BE2C (cell line): ENCODE measurements around the gene FAM234A.
"Not testable (repeated sequence)": the region's sequence is repeated elsewhere in the genome, so short reads cannot be mapped to it uniquely, and the experiment has no call there.

Experiments
- DNase-seq: peaks from one replicate; pipeline ENCODE4 v3.0.0-alpha.2; 2020
- H3K27me3 ChIP-seq: fragments of 250-450 bp; sonication (Bioruptor Pico); 2 replicates; pipeline ENCODE4 v1.5.1; 2020; ENCODE audit warnings: mild to moderate bottlenecking
- H3K36me3 ChIP-seq: fragments of 250-450 bp; sonication (Bioruptor Pico); 2 replicates; pipeline ENCODE4 v1.5.1; 2020; ENCODE audit warnings: mild to moderate bottlenecking
- H3K4me1 ChIP-seq: fragments of 250-450 bp; sonication (Bioruptor Pico); 2 replicates; pipeline ENCODE4 v1.5.1; 2020
- H3K4me3 ChIP-seq: 2 replicates; pipeline ENCODE4 v1.5.1; 2011; ENCODE audit warnings: low read depth, low read length
- H3K9me3 ChIP-seq: fragments of 250-450 bp; sonication (Bioruptor Pico); 2 replicates; pipeline ENCODE4 v1.5.1; 2020
- CTCF ChIP-seq: IDR thresholded peaks from 2 replicates; pipeline ENCODE4 v1.5.1; 2012; ENCODE audit warnings: mild to moderate bottlenecking, low read depth, low read length

Gene FAM234A

GRCh38 chr16:253833-254232, 19.2 kb downstream of the FAM234A start:
- Histone ChIP-seq H3K27me3 (no peaks in the 10 kb centered on the region), H3K4me1 (peaks cover 8% of the 10 kb centered on the region), H3K9me3 (no peaks in the 10 kb centered on the region), H3K36me3 (peaks cover 7% of the 10 kb centered on the region), H3K4me3 (no peak overlapping the region)
- DNase-seq: no peak
- TF ChIP-seq CTCF: no peak

- no peak for TF ChIP-seq CTCF
- no peak overlapping the region for H3K4me3 ChIP-seq
- DNase-seq: no peak
- peaks cover 7% of the 10 kb centered on the region for H3K36me3 ChIP-seq
- peaks cover 8% of the 10 kb centered on the region for H3K4me1 ChIP-seq
- no peaks in the 10 kb centered on the region for H3K9me3 ChIP-seq
- H3K27me3 ChIP-seq: no peaks in the 10 kb centered on the region
Observed at GRCh38 chr16:254461-254860, 19.8 kb downstream of the FAM234A start.

- TF ChIP-seq CTCF: no peak
- H3K4me3 ChIP-seq: no peak overlapping the region
Observed at GRCh38 chr16:255183-255582, 20.6 kb downstream of the FAM234A start.

GRCh38 chr16:258091-258490, 23.5 kb downstream of the FAM234A start:
- H3K9me3 ChIP-seq, H3K4me1 ChIP-seq, DNase-seq, H3K27me3 ChIP-seq, H3K4me3 ChIP-seq: not testable (repeated sequence)
- H3K36me3 ChIP-seq: peaks cover 12% of the 10 kb centered on the region

More at GRCh38 chr16:255183-255582, 20.6 kb downstream of the FAM234A start:
- Histone ChIP-seq H3K9me3 (no peaks in the 10 kb centered on the region), H3K27me3 (no peaks in the 10 kb centered on the region), H3K4me1 (peaks cover 8% of the 10 kb centered on the region), H3K36me3 (peaks cover 7% of the 10 kb centered on the region)
- no peak for DNase-seq

GRCh38 chr16:259226-259625, 24.6 kb downstream of the FAM234A start:
- no peaks in the 10 kb centered on the region for H3K27me3 ChIP-seq
- no peak overlapping the region for H3K4me3 ChIP-seq
- H3K36me3 ChIP-seq: peaks cover 12% of the 10 kb centered on the region
- DNase-seq: no peak
- H3K4me1 ChIP-seq: no peaks in the 10 kb centered on the region
- TF ChIP-seq CTCF: no peak
- no peaks in the 10 kb centered on the region for H3K9me3 ChIP-seq

- TF ChIP-seq CTCF: no peak
- DNase-seq: no peak
- no peak overlapping the region for H3K4me3 ChIP-seq
- peaks cover 14% of the 10 kb centered on the region for H3K36me3 ChIP-seq
- no peaks in the 10 kb centered on the region for H3K9me3 ChIP-seq
- no peaks in the 10 kb centered on the region for H3K4me1 ChIP-seq
- no peaks in the 10 kb centered on the region for H3K27me3 ChIP-seq
Observed at GRCh38 chr16:259814-260253, 25.2 kb downstream of the FAM234A start.

- H3K9me3 ChIP-seq: no peaks in the 10 kb centered on the region
- no peaks in the 10 kb centered on the region for H3K4me1 ChIP-seq
- H3K27me3 ChIP-seq: no peaks in the 10 kb centered on the region
- peaks cover 10% of the 10 kb centered on the region for H3K36me3 ChIP-seq
- no peak overlapping the region for H3K4me3 ChIP-seq
- no peak for TF ChIP-seq CTCF
- DNase-seq: no peak
Observed at GRCh38 chr16:260326-260725, 25.7 kb downstream of the FAM234A start.
